Measurements from ENCODE around the gene NTSR2. TPM values are rescaled to one million over a fixed set of nuclear protein-coding genes. Genes with fewer than 3 reads are reported as not detected.

NTSR2 gene
- total RNA-seq, 1 experiment from 2014 or later, result not detected

- ATAC-seq (no peak), DNase-seq (no peak)
- ChIA-PET CTCF (no interaction called here), POLR2A (ENCODE audit: unreplicated experiment) (no interaction called here)
- no peaks in the 10 kb centered on the region for H3K9me2 ChIP-seq (replicated peaks; ENCODE audit: low read length)
- TF ChIP-seq CTCF (conservative IDR thresholded peaks at IDR 0.05; ENCODE audit: low read depth, low read length) (no peak), EZH2phosphoT487 (IDR thresholded peaks at IDR 0.05; ENCODE audit: borderline replicate concordance, low read length) (no peak), EZH2 (IDR thresholded peaks at IDR 0.05; ENCODE audit: low read length, unreplicated experiment) (no peak)
- no peaks in the 10 kb centered on the region for H4K20me1 ChIP-seq (ENCODE audit: low read length)
- no peaks in the 10 kb centered on the region for H3K36me3 ChIP-seq (ENCODE audit: low read depth, low read length)
- no peaks in the 10 kb centered on the region for H3K79me2 ChIP-seq (ENCODE audit: low read length)
- H2AFZ ChIP-seq (ENCODE audit: low read length), result no peak overlapping the region
- intact Hi-C loops (cut with micrococcal nuclease), result loop anchor here (5.0 to 10.0 kb wide), 2 partner anchors 73 to 540 kb away; a partner anchor contains a TSS
- no peaks in the 10 kb centered on the region for H3F3A ChIP-seq (ENCODE audit: low read length, unreplicated experiment)
- no peak overlapping the region for H3K9ac ChIP-seq (ENCODE audit: low read length)
- H3K4me3 ChIP-seq (ENCODE audit: low read length), result no peak overlapping the region
- peaks cover 12% of the 10 kb centered on the region for H3K4me1 ChIP-seq (ENCODE audit: insufficient read depth, low read length)
- BruUV-seq (replicated peaks), result no TSS peak
- H3K9me3 ChIP-seq (ENCODE audit: low read length), result no peaks in the 10 kb centered on the region
- H3K27me3 ChIP-seq (ENCODE audit: low read length), result no peaks in the 10 kb centered on the region
- no peak overlapping the region for H3K27ac ChIP-seq (ENCODE audit: low read length)
- no peak overlapping the region for H3K4me2 ChIP-seq (ENCODE audit: low read length)
Measured at GRCh38 chr2:11674983-11675382, 5.0 kb upstream of the NTSR2 start.

GRCh38 chr2:11672407-11672806 is 2.4 kb upstream of the NTSR2 start:
- ChIA-PET CTCF (no interaction called here), POLR2A (ENCODE audit: unreplicated experiment) (no interaction called here)
- no peak overlapping the region for H3K4me2 ChIP-seq (ENCODE audit: low read length)
- no TSS peak for BruUV-seq (replicated peaks)
- TF ChIP-seq CTCF (conservative IDR thresholded peaks at IDR 0.05; ENCODE audit: low read depth, low read length) (no peak), EZH2phosphoT487 (IDR thresholded peaks at IDR 0.05; ENCODE audit: borderline replicate concordance, low read length) (no peak), EZH2 (IDR thresholded peaks at IDR 0.05; ENCODE audit: low read length, unreplicated experiment) (no peak)
- no peaks in the 10 kb centered on the region for H3F3A ChIP-seq (ENCODE audit: low read length, unreplicated experiment)
- no peak overlapping the region for H3K27ac ChIP-seq (ENCODE audit: low read length)
- DNase-seq (no peak), ATAC-seq (no peak)
- no peak overlapping the region for H2AFZ ChIP-seq (ENCODE audit: low read length)
- intact Hi-C loops (cut with micrococcal nuclease), result loop anchor here (5.0 to 10.0 kb wide), 2 partner anchors 70 to 538 kb away; a partner anchor contains a TSS
- no peaks in the 10 kb centered on the region for H3K27me3 ChIP-seq (ENCODE audit: low read length)
- H3K9me2 ChIP-seq (replicated peaks; ENCODE audit: low read length), result no peaks in the 10 kb centered on the region
- H3K79me2 ChIP-seq (ENCODE audit: low read length), result no peaks in the 10 kb centered on the region
- H3K9me3 ChIP-seq (ENCODE audit: low read length), result no peaks in the 10 kb centered on the region
- peaks cover 15% of the 10 kb centered on the region for H3K4me1 ChIP-seq (ENCODE audit: insufficient read depth, low read length)
- no peak overlapping the region for H3K4me3 ChIP-seq (ENCODE audit: low read length)
- H3K36me3 ChIP-seq (ENCODE audit: low read depth, low read length), result no peaks in the 10 kb centered on the region
- no peak overlapping the region for H3K9ac ChIP-seq (ENCODE audit: low read length)
- H4K20me1 ChIP-seq (ENCODE audit: low read length), result no peaks in the 10 kb centered on the region

- H3K4me1 ChIP-seq (ENCODE audit: insufficient read depth, low read length), result peaks cover 39% of the 10 kb centered on the region
- no peaks in the 10 kb centered on the region for H3K36me3 ChIP-seq (ENCODE audit: low read depth, low read length)
- H3K9me3 ChIP-seq (ENCODE audit: low read length), result no peaks in the 10 kb centered on the region
- BruUV-seq (replicated peaks), result no TSS peak
- DNase-seq (no peak), ATAC-seq (no peak)
- no peak overlapping the region for H3K9ac ChIP-seq (ENCODE audit: low read length)
- no peak overlapping the region for H3K4me3 ChIP-seq (ENCODE audit: low read length)
- H3K27ac ChIP-seq (ENCODE audit: low read length), result no peak overlapping the region
- no peaks in the 10 kb centered on the region for H4K20me1 ChIP-seq (ENCODE audit: low read length)
- TF ChIP-seq CTCF (conservative IDR thresholded peaks at IDR 0.05; ENCODE audit: low read depth, low read length), result no peak
- TF ChIP-seq EZH2 (IDR thresholded peaks at IDR 0.05; ENCODE audit: low read length, unreplicated experiment), result no peak
- no peak for TF ChIP-seq EZH2phosphoT487 (IDR thresholded peaks at IDR 0.05; ENCODE audit: borderline replicate concordance, low read length)
- H3K4me2 ChIP-seq (ENCODE audit: low read length), result no peak overlapping the region
- ChIA-PET POLR2A (ENCODE audit: unreplicated experiment) (no interaction called here), CTCF (no interaction called here)
- H3K27me3 ChIP-seq (ENCODE audit: low read length), result no peaks in the 10 kb centered on the region
- no peaks in the 10 kb centered on the region for H3K9me2 ChIP-seq (replicated peaks; ENCODE audit: low read length)
- no peak overlapping the region for H2AFZ ChIP-seq (ENCODE audit: low read length)
- H3K79me2 ChIP-seq (ENCODE audit: low read length), result no peaks in the 10 kb centered on the region
- H3F3A ChIP-seq (ENCODE audit: low read length, unreplicated experiment), result no peaks in the 10 kb centered on the region
- intact Hi-C loops (cut with micrococcal nuclease), result no loop called here
Measured at GRCh38 chr2:11667866-11668637, 1.9 kb downstream of the NTSR2 start.

Measured in PC-3 (cell line).